HPDE6-E6E7 (cell line): ENCODE data around the gene ECE2.

ENCODE experiments used
- DNase-seq: peaks from one replicate; pipeline ENCODE4 v3.0.0; 2011; ENCODE audit warnings: missing footprints; ENCODE audit errors: extremely low spot score

The ECE2 gene

DNA sequence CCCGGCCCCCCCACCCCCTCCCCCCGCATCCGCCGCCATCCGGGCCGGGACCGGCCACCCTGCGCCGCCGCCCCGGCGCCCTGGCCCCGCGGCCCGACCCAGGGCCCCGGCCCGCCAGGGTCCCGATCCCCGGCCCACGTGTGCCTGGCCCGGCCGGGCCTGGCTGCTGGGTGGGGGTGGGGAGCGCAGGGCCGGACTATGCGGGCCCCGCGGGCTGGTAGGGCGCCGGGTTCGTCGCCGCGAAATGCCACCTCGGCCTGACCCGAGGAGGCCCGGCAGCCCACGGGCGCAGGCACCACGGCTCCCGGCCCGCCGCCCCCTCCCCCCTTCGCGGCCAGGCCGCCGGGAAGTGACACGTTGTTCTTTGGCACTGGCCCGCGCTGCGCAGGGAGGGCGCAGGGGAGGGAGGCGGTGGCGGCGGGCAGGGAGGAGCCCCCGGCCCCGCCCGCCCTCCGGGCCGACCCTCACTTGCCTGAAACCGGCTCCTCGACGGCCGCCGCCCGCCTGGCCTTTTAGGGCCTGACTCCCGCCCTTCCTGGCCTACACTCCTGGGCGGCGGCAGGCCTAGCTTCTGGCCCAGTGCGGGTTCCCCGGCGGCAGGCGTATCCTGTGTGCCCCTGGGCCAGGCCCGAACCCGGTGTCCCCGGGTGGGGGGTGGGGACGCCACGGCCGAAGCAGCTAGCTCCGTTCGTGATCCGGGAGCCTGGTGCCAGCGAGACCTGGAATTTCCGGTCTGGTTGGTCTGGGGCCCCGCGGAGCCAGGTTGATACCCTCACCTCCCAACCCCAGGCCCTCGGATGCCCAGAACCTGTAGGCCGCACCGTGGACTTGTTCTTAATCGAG, 39.1 kb downstream of the ECE2 start:
- DNase-seq, result no peak

- DNase-seq, result no peak
Observed at GRCh38 chr3:184315543-184315867, 39.7 kb downstream of the ECE2 start.

GRCh38 chr3:184315871-184316661, 40.2 kb downstream of the ECE2 start:
- no peak for DNase-seq

- no peak for DNase-seq
Observed at GRCh38 chr3:184316792-184317191, 41.0 kb downstream of the ECE2 start.

GRCh38 chr3:184317201-184317600, 41.4 kb downstream of the ECE2 start:
- DNase-seq, result no peak

GRCh38 chr3:184320104-184320445, 44.3 kb downstream of the ECE2 start:
- peak; percentile 97 for DNase-seq

DNA sequence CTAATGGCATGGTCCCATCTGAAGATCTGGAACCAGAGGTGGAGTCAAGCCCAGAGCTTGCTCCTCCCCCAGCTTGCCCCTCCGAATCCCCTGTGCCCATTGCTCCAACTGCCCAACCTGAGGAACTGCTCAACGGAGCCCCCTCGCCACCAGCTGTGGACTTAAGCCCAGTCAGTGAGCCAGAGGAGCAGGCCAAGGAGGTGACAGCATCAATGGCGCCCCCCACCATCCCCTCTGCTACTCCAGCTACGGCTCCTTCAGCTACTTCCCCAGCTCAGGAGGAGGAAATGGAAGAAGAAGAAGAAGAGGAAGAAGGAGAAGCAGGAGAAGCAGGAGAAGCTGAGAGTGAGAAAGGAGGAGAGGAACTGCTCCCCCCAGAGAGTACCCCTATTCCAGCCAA, 45.8 kb downstream of the ECE2 start:
- no peak for DNase-seq

DNA sequence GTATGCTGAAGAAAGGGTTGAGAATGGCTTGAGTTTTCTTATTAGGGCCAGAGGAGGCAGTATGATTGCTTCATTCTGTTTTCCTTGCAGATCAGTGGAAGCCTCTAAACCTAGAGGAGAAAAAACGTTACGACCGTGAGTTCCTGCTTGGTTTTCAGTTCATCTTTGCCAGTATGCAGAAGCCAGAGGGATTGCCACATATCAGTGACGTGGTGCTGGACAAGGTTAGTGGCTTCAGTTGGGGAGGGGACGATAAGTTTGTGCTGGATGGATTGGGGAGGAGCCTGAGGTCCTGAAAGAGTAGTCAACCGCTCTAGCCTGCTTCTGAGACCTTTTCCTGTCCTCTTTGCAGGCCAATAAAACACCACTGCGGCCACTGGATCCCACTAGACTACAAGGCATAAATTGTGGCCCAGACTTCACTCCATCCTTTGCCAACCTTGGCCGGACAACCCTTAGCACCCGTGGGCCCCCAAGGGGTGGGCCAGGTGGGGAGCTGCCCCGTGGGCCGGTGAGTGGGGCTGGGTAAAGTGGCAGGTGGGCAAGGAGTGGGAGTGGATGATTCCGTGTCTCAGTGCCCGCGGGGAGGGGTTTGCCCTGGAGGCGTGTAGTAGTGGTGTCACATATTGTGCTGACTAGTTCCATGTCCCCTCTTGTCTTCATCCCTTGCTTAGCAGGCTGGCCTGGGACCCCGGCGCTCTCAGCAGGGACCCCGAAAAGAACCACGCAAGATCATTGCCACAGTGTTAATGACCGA, 47.1 kb downstream of the ECE2 start:
- no peak for DNase-seq

DNA sequence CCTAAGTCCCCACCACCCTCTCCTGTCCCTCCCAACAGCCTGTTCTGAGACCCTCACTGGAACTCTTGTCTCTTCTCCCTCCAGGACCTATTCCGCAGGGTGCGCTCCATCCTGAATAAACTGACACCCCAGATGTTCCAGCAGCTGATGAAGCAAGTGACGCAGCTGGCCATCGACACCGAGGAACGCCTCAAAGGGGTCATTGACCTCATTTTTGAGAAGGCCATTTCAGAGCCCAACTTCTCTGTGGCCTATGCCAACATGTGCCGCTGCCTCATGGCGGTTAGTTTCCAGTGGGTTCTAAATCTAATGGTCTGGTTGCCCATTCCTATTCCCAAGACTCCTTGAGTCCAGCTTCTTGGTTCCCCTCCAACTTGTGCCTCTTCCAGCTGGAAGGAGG, 47.9 kb downstream of the ECE2 start:
- no peak for DNase-seq

DNA sequence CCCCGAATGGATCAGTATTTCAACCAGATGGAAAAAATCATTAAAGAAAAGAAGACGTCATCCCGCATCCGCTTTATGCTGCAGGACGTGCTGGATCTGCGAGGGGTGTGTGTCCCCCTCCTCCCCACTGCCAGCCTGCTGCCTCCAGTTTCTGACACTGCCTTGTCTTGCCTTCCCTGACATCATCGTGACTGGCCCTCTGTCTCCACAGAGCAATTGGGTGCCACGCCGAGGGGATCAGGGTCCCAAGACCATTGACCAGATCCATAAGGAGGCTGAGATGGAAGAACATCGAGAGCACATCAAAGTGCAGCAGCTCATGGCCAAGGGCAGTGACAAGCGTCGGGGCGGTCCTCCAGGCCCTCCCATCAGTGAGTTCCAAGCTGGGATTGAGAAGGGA, 49.4 kb downstream of the ECE2 start:
- no peak for DNase-seq

- no peak for DNase-seq
Observed at GRCh38 chr3:184325715-184326369, 50.0 kb downstream of the ECE2 start.

- DNase-seq, result no peak
Observed at GRCh38 chr3:184327171-184327570, 51.3 kb downstream of the ECE2 start.

DNA sequence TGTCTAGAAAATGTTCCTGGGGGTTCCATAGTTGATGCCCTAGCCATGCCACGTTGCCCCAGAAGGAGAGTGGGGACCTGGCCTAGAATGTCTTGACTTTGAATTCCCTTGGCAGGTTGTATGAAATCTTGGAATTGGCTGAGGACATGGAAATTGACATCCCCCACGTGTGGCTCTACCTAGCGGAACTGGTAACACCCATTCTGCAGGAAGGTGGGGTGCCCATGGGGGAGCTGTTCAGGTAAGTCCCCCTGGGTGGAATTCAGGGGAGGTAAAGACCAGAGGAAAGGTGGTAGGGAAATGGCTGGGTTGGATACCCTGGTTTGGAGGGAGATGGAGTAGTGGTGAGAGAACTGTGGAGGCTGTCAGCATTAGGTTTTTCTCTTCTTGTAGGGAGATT, 52.7 kb downstream of the ECE2 start:
- DNase-seq, result no peak

DNA sequence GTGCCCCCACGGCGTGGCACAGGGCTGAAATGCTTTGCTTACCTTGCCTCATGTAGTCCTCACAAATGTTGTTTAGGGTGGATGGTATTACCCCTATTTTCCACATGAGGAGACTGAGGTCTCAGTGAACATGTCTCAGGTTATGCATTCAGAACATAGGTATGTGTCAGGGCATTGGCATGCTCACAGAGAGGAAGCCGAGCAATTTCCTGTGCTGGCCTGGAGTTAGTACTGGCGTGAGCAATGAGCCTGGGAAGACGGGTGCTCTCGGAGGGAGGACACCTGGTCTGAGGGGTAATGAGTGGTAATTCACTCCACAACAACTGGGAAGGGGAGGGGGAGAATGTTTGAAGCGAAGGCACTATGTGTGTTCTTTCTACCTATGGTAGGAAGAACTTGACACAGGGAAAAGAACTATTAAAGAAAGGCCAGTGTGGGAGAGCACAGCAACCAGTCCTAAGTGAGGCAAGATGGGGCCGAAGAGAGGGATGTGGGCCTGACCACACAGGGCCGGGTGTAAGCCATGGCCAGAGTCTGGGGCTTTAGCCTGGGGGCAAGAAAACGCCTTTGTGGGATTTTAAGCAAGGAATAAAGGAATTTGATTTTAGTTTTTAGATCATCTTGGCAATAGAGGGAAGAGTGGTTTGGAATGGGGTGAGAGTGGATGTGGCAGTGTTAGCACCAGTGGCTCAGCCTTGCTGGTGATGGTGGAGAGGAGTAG, 56.7 kb downstream of the ECE2 start:
- DNase-seq, result peak; percentile 74

DNA sequence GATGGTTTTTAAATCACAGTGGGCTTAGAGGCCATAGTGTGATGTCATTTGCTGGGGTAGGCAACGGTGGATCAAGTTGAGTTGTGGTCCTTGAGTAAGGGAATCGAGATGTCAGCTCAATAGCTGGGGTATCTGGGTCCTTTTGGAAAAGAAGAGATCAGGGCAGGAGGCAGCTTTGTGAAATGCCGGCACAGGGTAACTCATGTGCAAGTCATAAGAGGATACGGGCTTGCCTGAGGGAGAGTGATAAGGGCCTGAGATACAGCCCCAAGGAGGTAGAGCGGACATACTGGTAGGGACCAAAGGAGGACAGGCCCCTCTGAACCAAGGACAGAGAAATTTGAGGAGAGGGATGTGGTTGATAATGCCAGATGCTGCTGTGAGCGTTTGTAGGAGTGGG, 57.4 kb downstream of the ECE2 start:
- DNase-seq, result no peak

- no peak for DNase-seq
Observed at GRCh38 chr3:184333700-184334099, 57.9 kb downstream of the ECE2 start.

DNA sequence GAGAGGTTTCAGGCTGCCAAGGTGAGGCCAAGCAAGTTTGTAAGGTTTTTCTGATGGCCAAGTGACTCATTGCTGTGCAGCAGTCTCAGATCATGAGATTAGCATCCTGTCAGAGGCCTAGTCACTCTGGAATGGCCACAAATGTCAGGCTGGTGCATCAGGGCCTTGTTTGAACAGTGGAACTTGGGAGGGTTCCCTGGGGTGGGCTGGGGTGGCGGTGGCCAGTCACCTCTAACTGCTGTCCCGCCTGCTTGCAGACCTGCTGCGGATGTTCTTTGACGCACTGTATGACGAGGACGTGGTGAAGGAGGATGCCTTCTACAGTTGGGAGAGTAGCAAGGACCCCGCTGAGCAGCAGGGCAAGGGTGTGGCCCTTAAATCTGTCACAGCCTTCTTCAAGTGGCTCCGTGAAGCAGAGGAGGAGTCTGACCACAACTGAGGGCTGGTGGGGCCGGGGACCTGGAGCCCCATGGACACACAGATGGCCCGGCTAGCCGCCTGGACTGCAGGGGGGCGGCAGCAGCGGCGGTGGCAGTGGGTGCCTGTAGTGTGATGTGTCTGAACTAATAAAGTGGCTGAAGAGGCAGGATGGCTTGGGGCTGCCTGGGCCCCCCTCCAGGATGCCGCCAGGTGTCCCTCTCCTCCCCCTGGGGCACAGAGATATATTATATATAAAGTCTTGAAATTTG, 58.8 kb downstream of the ECE2 start:
- no peak for DNase-seq

DNA sequence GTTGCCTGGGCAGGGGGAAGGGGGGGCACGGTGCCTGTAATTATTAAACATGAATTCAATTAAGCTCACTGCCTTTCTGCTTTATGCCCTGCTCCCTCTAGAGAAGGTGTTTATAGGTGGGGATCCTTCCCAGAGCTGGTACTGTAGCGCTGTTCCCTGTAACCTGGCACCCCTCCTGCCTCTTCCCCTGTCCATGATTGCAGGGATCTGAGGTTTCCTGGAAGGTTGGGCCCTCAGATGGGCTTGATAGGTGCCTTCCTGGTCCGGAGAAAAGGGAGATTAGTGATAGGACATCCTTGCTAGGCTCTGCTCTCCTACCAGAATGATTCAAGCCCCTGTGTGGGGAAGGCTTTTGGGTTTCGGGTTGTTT, 59.5 kb downstream of the ECE2 start:
- no peak for DNase-seq

DNA sequence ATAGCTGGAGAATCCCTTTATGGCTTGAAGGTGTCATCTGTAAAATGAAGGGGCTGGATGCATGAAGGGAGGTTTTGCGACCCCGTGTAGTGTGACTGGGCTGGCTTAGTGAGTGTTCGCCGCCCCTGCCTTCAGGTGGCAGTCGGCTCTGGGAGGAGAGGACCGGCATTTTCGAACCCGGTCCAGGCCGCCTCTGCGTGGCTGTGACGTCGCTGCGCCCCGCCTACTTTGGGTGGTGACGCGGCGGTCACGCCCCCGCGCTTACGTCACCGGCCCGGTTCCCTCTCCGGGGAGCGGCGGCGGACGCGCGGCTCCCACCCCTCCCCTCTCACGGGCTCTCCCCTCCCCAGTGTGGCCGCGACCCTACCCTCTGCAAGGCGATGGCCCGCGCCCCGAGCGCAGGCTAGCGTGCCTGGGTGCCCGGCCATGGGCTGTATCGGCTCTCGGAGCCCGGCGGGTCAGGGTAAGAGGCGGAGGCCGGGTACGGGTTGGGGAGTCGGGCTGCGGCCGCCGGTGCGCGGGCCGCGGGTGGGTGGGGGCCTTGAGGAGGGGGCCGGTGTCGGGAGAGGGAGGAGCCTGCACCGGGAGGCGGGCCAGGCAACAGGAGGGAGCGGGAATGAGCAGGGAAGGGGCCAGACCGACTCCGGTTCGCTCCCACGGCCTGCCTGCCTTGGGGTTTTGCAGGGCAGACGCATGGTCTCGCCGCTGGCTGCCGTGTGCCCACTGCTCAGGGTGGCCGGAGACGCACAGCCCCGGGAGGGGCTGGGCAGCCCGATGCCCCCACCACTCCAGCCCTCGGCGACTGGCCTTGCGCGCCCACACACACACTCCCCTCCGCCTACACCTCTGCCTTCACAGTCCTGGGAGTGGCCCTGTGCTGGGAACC, 60.1 kb downstream of the ECE2 start:
- DNase-seq, result no peak
